CD4-positive, alpha-beta T cell (primary cell): ENCODE results near the gene SGF29. TPM values are rescaled to one million over a fixed set of nuclear protein-coding genes. Genes with fewer than 3 reads are reported as not detected.

ENCODE experiments used
- ATAC-seq: fragments of 200-7000 bp; cut with Tn5 transposase; one replicate; pipeline ENCODE4 v1.10.0; 2022; ENCODE audit warnings: mild to moderate bottlenecking; ENCODE audit not compliant: poor library complexity
- CTCF ChIA-PET: fragments of 350-600 bp; sonication (Branson Sonifier 250); formaldehyde crosslinking; loops from one replicate; lab custom pipeline; 2021; ENCODE audit warnings: antibody characterized with exemption, inconsistent platforms; lab: Charles Lee
- POLR2A ChIA-PET: fragments of 350-600 bp; sonication (Branson Sonifier 250); formaldehyde crosslinking; loops from one replicate; lab custom pipeline; 2021; ENCODE audit warnings: antibody characterized with exemption, inconsistent platforms; lab: Charles Lee
- DNase-seq, 14 experiments: peaks; one replicate each; pipeline ENCODE4 v3.0.0-alpha.2; 2013 to 2020; ENCODE audit warnings: mixed read lengths in 2 of 14
- H3K27ac ChIP-seq, 2 donors: one replicate each; pipeline versions ENCODE4 v1.5.1 to v1.7.0; 2013; ENCODE audit warnings: low read length in 2 of 2, low read depth in 1 of 2, mild to moderate bottlenecking in 1 of 2
- H3K27me3 ChIP-seq, 2 experiments: 1 replicate in 1 of 2; 2 replicates in 1 of 2; pipeline versions ENCODE4 v1.6.1 to v1.7.0; 2013; ENCODE audit warnings: low read length in 2 of 2, control low read depth in 1 of 2, mild to moderate bottlenecking in 1 of 2, moderate library complexity in 1 of 2; ENCODE audit not compliant: insufficient read depth in 2 of 2, control insufficient read depth in 1 of 2
- H3K36me3 ChIP-seq: one replicate; pipeline ENCODE4 v1.6.1; 2013; ENCODE audit warnings: low read length, control low read depth; ENCODE audit not compliant: insufficient read depth
- H3K4me1 ChIP-seq: one replicate; pipeline ENCODE4 v1.6.1; 2013; ENCODE audit warnings: low read length, control low read depth; ENCODE audit not compliant: insufficient read depth
- H3K4me3 ChIP-seq: one replicate; pipeline ENCODE4 v1.5.1; 2013; ENCODE audit warnings: mild to moderate bottlenecking, low read length, moderate library complexity
- H3K9me3 ChIP-seq, 2 experiments: 1 replicate in 1 of 2; 2 replicates in 1 of 2; pipeline versions ENCODE4 v1.6.1 to v1.7.0; 2013; ENCODE audit warnings: low read length in 2 of 2, mild to moderate bottlenecking in 2 of 2, control low read depth in 1 of 2, moderate library complexity in 1 of 2; ENCODE audit not compliant: control insufficient read depth in 1 of 2, insufficient read depth in 1 of 2
- H3K27ac Mint-ChIP-seq: one replicate; pipeline ENCODE4 v1.8.0; 2020; ENCODE audit warnings: mixed read lengths
- H3K27me3 Mint-ChIP-seq: one replicate; pipeline ENCODE4 v1.8.0; 2021; ENCODE audit warnings: mixed read lengths
- H3K36me3 Mint-ChIP-seq: one replicate; pipeline ENCODE4 v1.8.0; 2021; ENCODE audit warnings: low read depth, mixed read lengths
- H3K4me1 Mint-ChIP-seq: one replicate; pipeline ENCODE4 v1.8.0; 2021; ENCODE audit warnings: low read depth, mixed read lengths
- H3K4me3 Mint-ChIP-seq: one replicate; pipeline ENCODE4 v1.8.0; 2020; ENCODE audit warnings: mild to moderate bottlenecking, mixed read lengths
- H3K9me3 Mint-ChIP-seq: one replicate; pipeline ENCODE4 v1.8.0; 2020; ENCODE audit warnings: mixed read lengths
- CTCF ChIP-seq: fragments of 200-600 bp; IDR thresholded peaks from one replicate; pipeline ENCODE4 v1.8.0; 2022; ENCODE audit warnings: antibody characterized with exemption, mild to moderate bottlenecking
- intact Hi-C, 2 experiments: fragments of 100-400 bp; cut with DNase I in 1 of 2; cut with micrococcal nuclease in 1 of 2; formaldehyde crosslinking; loops; one replicate each; pipeline versions ENCODE4 v1.15.1 to v1.9.0; 2023 to 2025; cut with DNase I, micrococcal nuclease
- total RNA-seq, 174 experiments: library from RNA in 2 of 174; stranded (reverse) in 2 of 174; gene quantifications; one replicate each; pipeline ENCODE4 v1.2.3 and lab custom pipeline; 2021 to 2026

SGF29 gene
- total RNA-seq, 2 experiments from 2014 or later = 38.9 to 40.3 TPM

- no peaks in the 10 kb centered on the region for H3K36me3 Mint-ChIP-seq
- no peak for TF ChIP-seq CTCF
- POLR2A ChIA-PET = no interaction called here
- H3K9me3 Mint-ChIP-seq = no peaks in the 10 kb centered on the region
- H3K9me3 ChIP-seq = no peaks in the 10 kb centered on the region
- CTCF ChIA-PET = no interaction called here
- H3K4me3 ChIP-seq = no peak overlapping the region
- H3K27ac ChIP-seq = no peak overlapping the region
- no peaks in the 10 kb centered on the region for H3K27me3 Mint-ChIP-seq
- peaks cover 10% of the 10 kb centered on the region for H3K4me1 Mint-ChIP-seq
- DNase-seq (no peak), ATAC-seq (no peak)
- H3K4me3 Mint-ChIP-seq = no peak overlapping the region
- no peak overlapping the region for H3K27ac Mint-ChIP-seq
- intact Hi-C loops = no loop called here
- no peaks in the 10 kb centered on the region for H3K27me3 ChIP-seq
- peaks cover 17% of the 10 kb centered on the region for H3K4me1 ChIP-seq
- H3K36me3 ChIP-seq = no peaks in the 10 kb centered on the region
Measured at GRCh38 chr16:28505489-28506137, 48.1 kb upstream of the SGF29 start.

GRCh38 chr16:28511031-28511430, 42.7 kb upstream of the SGF29 start:
- no peak for DNase-seq
- intact Hi-C loops = no loop called here
- Mint-ChIP-seq H3K27me3 (no peaks in the 10 kb centered on the region), H3K36me3 (no peaks in the 10 kb centered on the region), H3K9me3 (no peaks in the 10 kb centered on the region), H3K4me1 (peaks cover 10% of the 10 kb centered on the region), H3K4me3 (no peak overlapping the region), H3K27ac (no peak overlapping the region)
- no peaks in the 10 kb centered on the region for H3K36me3 ChIP-seq
- ChIA-PET POLR2A (no interaction called here), CTCF (no interaction called here)
- no peaks in the 10 kb centered on the region for H3K9me3 ChIP-seq
- no peak for TF ChIP-seq CTCF
- H3K4me3 ChIP-seq = no peak overlapping the region
- H3K4me1 ChIP-seq = peaks cover 19% of the 10 kb centered on the region
- no peak for ATAC-seq
- H3K27me3 ChIP-seq = no peaks in the 10 kb centered on the region
- no peak overlapping the region for H3K27ac ChIP-seq

- ATAC-seq (no peak), DNase-seq (no peak)
- CTCF ChIA-PET = no interaction called here
- Histone ChIP-seq H3K9me3 (no peaks in the 10 kb centered on the region), H3K27me3 (no peaks in the 10 kb centered on the region), H3K36me3 (no peaks in the 10 kb centered on the region), H3K27ac (no peak overlapping the region), H3K4me3 (no peak overlapping the region), H3K4me1 (peaks cover 18% of the 10 kb centered on the region)
- no peaks in the 10 kb centered on the region for H3K9me3 Mint-ChIP-seq
- intact Hi-C loops = no loop called here
- H3K27me3 Mint-ChIP-seq = no peaks in the 10 kb centered on the region
- POLR2A ChIA-PET = no interaction called here
- H3K27ac Mint-ChIP-seq = no peak overlapping the region
- H3K4me3 Mint-ChIP-seq = no peak overlapping the region
- TF ChIP-seq CTCF = no peak
- peaks cover 10% of the 10 kb centered on the region for H3K4me1 Mint-ChIP-seq
- H3K36me3 Mint-ChIP-seq = no peaks in the 10 kb centered on the region
Measured at GRCh38 chr16:28511801-28512789, 41.6 kb upstream of the SGF29 start.
